PC-3 (cell line): ENCODE measurements around the gene CARHSP1.
"Not testable (repeated sequence)": the region's sequence is repeated elsewhere in the genome, so short reads cannot be mapped to it uniquely, and the experiment has no call there.

Source experiments
- EZH2 ChIP-seq: fragments of 300-600 bp; sonication (generic); IDR thresholded peaks from one replicate; pipeline ENCODE4 v1.6.1; 2017; ENCODE audit warnings: antibody characterized with exemption, mild to moderate bottlenecking, low read length; ENCODE audit not compliant: unreplicated experiment
- TF ChIP-seq, protein P1 (sequence below): fragments of 300-600 bp; sonication (generic); conservative IDR thresholded peaks from 2 replicates; pipeline ENCODE4 v1.5.1; 2017; ENCODE audit warnings: antibody characterized with exemption, low read depth, mild to moderate bottlenecking, low read length

- not testable (repeated sequence) for TF ChIP-seq EZH2
- TF ChIP-seq, protein P1, sequence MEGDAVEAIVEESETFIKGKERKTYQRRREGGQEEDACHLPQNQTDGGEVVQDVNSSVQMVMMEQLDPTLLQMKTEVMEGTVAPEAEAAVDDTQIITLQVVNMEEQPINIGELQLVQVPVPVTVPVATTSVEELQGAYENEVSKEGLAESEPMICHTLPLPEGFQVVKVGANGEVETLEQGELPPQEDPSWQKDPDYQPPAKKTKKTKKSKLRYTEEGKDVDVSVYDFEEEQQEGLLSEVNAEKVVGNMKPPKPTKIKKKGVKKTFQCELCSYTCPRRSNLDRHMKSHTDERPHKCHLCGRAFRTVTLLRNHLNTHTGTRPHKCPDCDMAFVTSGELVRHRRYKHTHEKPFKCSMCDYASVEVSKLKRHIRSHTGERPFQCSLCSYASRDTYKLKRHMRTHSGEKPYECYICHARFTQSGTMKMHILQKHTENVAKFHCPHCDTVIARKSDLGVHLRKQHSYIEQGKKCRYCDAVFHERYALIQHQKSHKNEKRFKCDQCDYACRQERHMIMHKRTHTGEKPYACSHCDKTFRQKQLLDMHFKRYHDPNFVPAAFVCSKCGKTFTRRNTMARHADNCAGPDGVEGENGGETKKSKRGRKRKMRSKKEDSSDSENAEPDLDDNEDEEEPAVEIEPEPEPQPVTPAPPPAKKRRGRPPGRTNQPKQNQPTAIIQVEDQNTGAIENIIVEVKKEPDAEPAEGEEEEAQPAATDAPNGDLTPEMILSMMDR, result not testable (repeated sequence)
These were observed 32.0 kb downstream of the CARHSP1 start for GRCh38 chr16:8836797-8837196.
